CD14-positive monocyte (primary cell): ENCODE data around the gene CACNA1G. TPM values are rescaled to one million over a fixed set of nuclear protein-coding genes. Genes with fewer than 3 reads are reported as not detected.

ENCODE experiments used
- DNase-seq, 3 donors: peaks; one replicate each; pipeline ENCODE4 v3.0.0-alpha.2; 2011 to 2022
- H2AFZ ChIP-seq: 2 replicates; pipeline ENCODE4 v1.6.0; 2012; ENCODE audit warnings: mild to moderate bottlenecking, low read depth, low read length, inconsistent platforms; ENCODE audit not compliant: insufficient read depth, poor library complexity, severe bottlenecking
- H3K27ac ChIP-seq, 2 donors: 1 replicate in 1 of 2; 2 replicates in 1 of 2; pipeline ENCODE4 v1.5.1; 2012 to 2013; ENCODE audit warnings: low read length in 2 of 2, control low read depth in 1 of 2, inconsistent platforms in 1 of 2, low read depth in 1 of 2, mild to moderate bottlenecking in 1 of 2
- H3K27me3 ChIP-seq, 2 donors: one replicate each; pipeline versions ENCODE4 v1.6.0 to v1.6.1; 2011 to 2013; ENCODE audit warnings: low read length in 2 of 2; ENCODE audit not compliant: control insufficient read depth in 2 of 2, insufficient read depth in 2 of 2
- H3K36me3 ChIP-seq, 2 donors: replicated peaks in 1 of 2; 1 replicate in 1 of 2; 2 replicates in 1 of 2; pipeline versions ENCODE4 v1.5.1 to v1.6.1; 2012 to 2013; ENCODE audit warnings: low read length in 2 of 2, control low read depth in 1 of 2, inconsistent platforms in 1 of 2, mild to moderate bottlenecking in 1 of 2; ENCODE audit not compliant: insufficient read depth in 2 of 2, control insufficient read depth in 1 of 2
- H3K4me1 ChIP-seq, 2 donors: 1 replicate in 1 of 2; 2 replicates in 1 of 2; pipeline versions ENCODE4 v1.5.1 to v1.6.1; 2012 to 2013; ENCODE audit warnings: low read length in 2 of 2, control low read depth in 1 of 2, inconsistent platforms in 1 of 2, mild to moderate bottlenecking in 1 of 2, moderate library complexity in 1 of 2; ENCODE audit not compliant: insufficient read depth in 2 of 2, control insufficient read depth in 1 of 2
- H3K4me2 ChIP-seq: replicated peaks from 2 replicates; pipeline ENCODE3; 2012; ENCODE audit warnings: low read length, moderate library complexity, mild to moderate bottlenecking; ENCODE audit not compliant: poor library complexity, severe bottlenecking; ENCODE audit errors: extremely low read depth
- H3K4me3 ChIP-seq, 3 experiments: fragments of 200-600 bp in 1 of 3; sonication (generic) in 1 of 3; replicated peaks in 1 of 3; 1 replicate in 2 of 3; 2 replicates in 1 of 3; pipeline ENCODE4 v1.5.1; 2011 to 2013; ENCODE audit warnings: low read length in 3 of 3, mild to moderate bottlenecking in 3 of 3, control low read depth in 2 of 3, low read depth in 2 of 3, inconsistent platforms in 1 of 3, moderate library complexity in 1 of 3
- H3K79me2 ChIP-seq: 2 replicates; pipeline ENCODE4 v1.6.0; 2012; ENCODE audit warnings: mild to moderate bottlenecking, control low read depth, inconsistent platforms, low read length, moderate library complexity; ENCODE audit not compliant: insufficient read depth
- H3K9ac ChIP-seq: 2 replicates; pipeline ENCODE4 v1.6.0; 2017; ENCODE audit warnings: low read length, mild to moderate bottlenecking; ENCODE audit not compliant: insufficient read depth, poor library complexity, severe bottlenecking
- H3K9me3 ChIP-seq, 2 donors: replicated peaks in 1 of 2; 1 replicate in 1 of 2; 2 replicates in 1 of 2; pipeline versions ENCODE4 v1.5.1 to v1.6.1; 2012 to 2013; ENCODE audit warnings: low read length in 2 of 2, control low read depth in 1 of 2; ENCODE audit not compliant: control insufficient read depth in 1 of 2, insufficient read depth in 1 of 2
- H4K20me1 ChIP-seq: 2 replicates; pipeline ENCODE4 v1.6.0; 2012; ENCODE audit warnings: mild to moderate bottlenecking, low read length, control low read depth, moderate library complexity; ENCODE audit not compliant: insufficient read depth
- H3K27ac Mint-ChIP-seq, 7 donors: one replicate each; pipeline ENCODE4 v1.8.0; 2020; ENCODE audit warnings: mild to moderate bottlenecking in 7 of 7, mixed read lengths in 7 of 7, moderate library complexity in 6 of 7, inconsistent platforms in 2 of 7
- H3K27me3 Mint-ChIP-seq, 3 donors: one replicate each; pipeline ENCODE4 v1.8.0; 2021 to 2022; ENCODE audit warnings: low read depth in 3 of 3, mild to moderate bottlenecking in 3 of 3, mixed read lengths in 3 of 3, moderate library complexity in 3 of 3, inconsistent platforms in 1 of 3
- H3K36me3 Mint-ChIP-seq, 2 donors: one replicate each; pipeline ENCODE4 v1.8.0; 2020; ENCODE audit warnings: mixed read lengths in 2 of 2, inconsistent platforms in 1 of 2, mild to moderate bottlenecking in 1 of 2
- H3K4me1 Mint-ChIP-seq: one replicate; pipeline ENCODE4 v1.8.0; 2020; ENCODE audit warnings: mild to moderate bottlenecking, mixed read lengths
- H3K4me3 Mint-ChIP-seq, 2 donors: one replicate each; pipeline ENCODE4 v1.8.0; 2020; ENCODE audit warnings: mild to moderate bottlenecking in 2 of 2, mixed read lengths in 2 of 2, moderate library complexity in 1 of 2
- H3K9me3 Mint-ChIP-seq, 7 donors: one replicate each; pipeline ENCODE4 v1.8.0; 2020 to 2022; ENCODE audit warnings: mixed read lengths in 7 of 7, mild to moderate bottlenecking in 6 of 7, moderate library complexity in 6 of 7, inconsistent platforms in 2 of 7
- CTCF ChIP-seq: fragments of 200-600 bp; IDR thresholded peaks from one replicate; pipeline ENCODE4 v1.8.0; 2022; ENCODE audit warnings: antibody characterized with exemption, mild to moderate bottlenecking
- WGBS: methylation state at CpG from one replicate; pipeline ENCODE4 v1.1.5; 2013; ENCODE audit warnings: missing lambda C conversion rate; ENCODE audit not compliant: insufficient coverage; 5-methylcytosine and 5-hydroxymethylcytosine counted together
- intact Hi-C, 2 donors: fragments of 100-400 bp; cut with micrococcal nuclease; formaldehyde crosslinking; loops; one replicate each; pipeline versions ENCODE4 v1.15.0 to v1.15.1; 2023
- polyA plus RNA-seq, 3 donors: library from polyadenylated mRNA; depleted of rRNA in 1 of 3; unstranded in 2 of 3; stranded (reverse) in 1 of 3; fragments of 300-500 nt in 2 of 3; fragments of >200 nt in 1 of 3; fragmentation: Illumina TruSeq in 2 of 3; gene quantifications; 1 replicate in 2 of 3; 2 replicates in 1 of 3; pipeline ENCODE4 v1.2.3, GENCODE V29; 2012 to 2021

CACNA1G gene
- polyA plus RNA-seq, 3 donors, result 0.03 TPM; not detected in 2

- Histone ChIP-seq H2AFZ (no peak overlapping the region), H3K36me3 (no peaks in the 10 kb centered on the region), H3K4me1 (peaks cover 0 to 15% of the 10 kb centered on the region in 2 donors), H3K27ac (no peak overlapping the region), H3K9ac (no peak overlapping the region), H3K9me3 (no peaks in the 10 kb centered on the region), H3K4me2 (no peak overlapping the region), H4K20me1 (no peaks in the 10 kb centered on the region), H3K79me2 (no peaks in the 10 kb centered on the region), H3K27me3 (no peaks in the 10 kb centered on the region), H3K4me3 (no peak overlapping the region)
- Mint-ChIP-seq H3K27me3 (peaks cover 5 to 9% (median 8%) of the 10 kb centered on the region in 3 donors), H3K27ac (peak overlapping the region in 2 of 7 donors; percentile 32 to 53), H3K4me3 (no peak overlapping the region), H3K36me3 (peaks cover 0 to 8% of the 10 kb centered on the region in 2 donors), H3K4me1 (peaks cover 11% of the 10 kb centered on the region), H3K9me3 (no peaks in the 10 kb centered on the region)
- WGBS, result 97% methylated on average over 11 of the region's 20 CpGs
- TF ChIP-seq CTCF, result no peak
- intact Hi-C loops, result no loop called here
- DNase-seq, result no peak
Observed at GRCh38 chr17:50672831-50673551, 112.5 kb downstream of the CACNA1G start.

- no peak overlapping the region for H3K27ac ChIP-seq
- Mint-ChIP-seq H3K27ac (no peak overlapping the region), H3K4me3 (no peak overlapping the region), H3K4me1 (peaks cover 5% of the 10 kb centered on the region), H3K27me3 (peaks cover 2 to 10% (median 5%) of the 10 kb centered on the region in 3 donors), H3K36me3 (peaks cover 0 to 12% of the 10 kb centered on the region in 2 donors), H3K9me3 (no peaks in the 10 kb centered on the region)
- peaks cover 0 to 7% of the 10 kb centered on the region in 2 donors for H3K4me1 ChIP-seq
- no peak overlapping the region for H3K9ac ChIP-seq
- H4K20me1 ChIP-seq, result no peaks in the 10 kb centered on the region
- DNase-seq, result no peak
- 100% methylated on average over 1 of the region's 3 CpGs for WGBS
- no peaks in the 10 kb centered on the region for H3K9me3 ChIP-seq
- intact Hi-C loops, result no loop called here
- H3K36me3 ChIP-seq, result no peaks in the 10 kb centered on the region
- no peak overlapping the region for H3K4me2 ChIP-seq
- TF ChIP-seq CTCF, result no peak
- H3K79me2 ChIP-seq, result no peaks in the 10 kb centered on the region
- no peak overlapping the region for H3K4me3 ChIP-seq
- no peak overlapping the region for H2AFZ ChIP-seq
- no peaks in the 10 kb centered on the region for H3K27me3 ChIP-seq
Observed at GRCh38 chr17:50675190-50675589, 114.7 kb downstream of the CACNA1G start.
